Measurements from ENCODE around the gene ZNF737. TPM values are rescaled to one million over a fixed set of nuclear protein-coding genes. Genes with fewer than 3 reads are reported as not detected.
"Not testable (repeated sequence)": the region's sequence is repeated elsewhere in the genome, so short reads cannot be mapped to it uniquely, and the experiment has no call there.

Gene ZNF737
- total and polyA plus RNA-seq, 12 donors = 2.0 to 72.3 (median 31.3) TPM

- Histone ChIP-seq H3K36me3 (replicated peaks in 1 of 2) (no peaks in the 10 kb centered on the region), H3K4me3 (no peak overlapping the region), H3K4me1 (replicated peaks in 1 of 2) (peaks cover 8 to 10% of the 10 kb centered on the region in 2 donors), H3K27me3 (no peaks in the 10 kb centered on the region), H3K9me3 (replicated peaks in 1 of 3) (no peaks in the 10 kb centered on the region), H3K27ac (no peak overlapping the region)
- no peak for DNase-seq
- intact Hi-C loops (cut with DNase I) = no loop called here
- TF ChIP-seq CTCF (IDR thresholded peaks at IDR 0.05) = no peak
- no peak for TF ChIP-seq POLR2A (IDR thresholded peaks at IDR 0.05)
- WGBS, 4 donors = 85 to 100% (median 95%) methylated on average over 1 of the region's 1 CpG
Measured at GRCh38 chr19:20607943-20608342, 42.4 kb upstream of the ZNF737 start.

- intact Hi-C loops (cut with DNase I) = no loop called here
- Histone ChIP-seq H3K4me3 (no peak overlapping the region), H3K4me1 (replicated peaks in 1 of 2) (peaks cover 33 to 40% of the 10 kb centered on the region in 2 donors), H3K27me3 (no peaks in the 10 kb centered on the region), H3K27ac (peak overlapping the region in 2 of 5 donors; percentile 6 to 11), H3K9me3 (replicated peaks in 1 of 3) (no peaks in the 10 kb centered on the region), H3K36me3 (replicated peaks in 1 of 2) (no peaks in the 10 kb centered on the region)
- peak in 4 of 7 donors; percentile 38 to 64 (median 58) for DNase-seq
- TF ChIP-seq POLR2A (IDR thresholded peaks at IDR 0.05) = no peak
- no peak for TF ChIP-seq CTCF (IDR thresholded peaks at IDR 0.05)
Measured at GRCh38 chr19:20558571-20558970, 7.0 kb downstream of the ZNF737 start.

GRCh38 chr19:20558011-20558410, 7.6 kb downstream of the ZNF737 start:
- peak in 6 of 7 donors; percentile 50 to 84 (median 70) for DNase-seq
- TF ChIP-seq POLR2A (IDR thresholded peaks at IDR 0.05) (no peak), CTCF (IDR thresholded peaks at IDR 0.05) (peak; percentile 27 to 56 (median 51))
- Histone ChIP-seq H3K27ac (peak overlapping the region in 1 of 5 donors; percentile 11), H3K36me3 (replicated peaks in 1 of 2) (peaks cover 0 to 2% of the 10 kb centered on the region in 2 donors), H3K9me3 (replicated peaks in 1 of 3) (no peaks in the 10 kb centered on the region), H3K27me3 (no peaks in the 10 kb centered on the region), H3K4me1 (replicated peaks in 1 of 2) (peaks cover 33 to 35% of the 10 kb centered on the region in 2 donors), H3K4me3 (no peak overlapping the region)
- intact Hi-C loops (cut with DNase I) = no loop called here
- 54 to 62% (median 55%) methylated on average over 4 of the region's 4 CpGs for WGBS, 4 donors

GRCh38 chr19:20544667-20545333, 20.8 kb downstream of the ZNF737 start:
- 84 to 97% (median 91%) methylated on average over 7 of the region's 7 CpGs for WGBS, 4 donors
- Histone ChIP-seq H3K36me3 (replicated peaks in 1 of 2) (peaks cover 0 to 31% of the 10 kb centered on the region in 2 donors), H3K4me3 (peak overlapping the region in 1 of 4 donors; percentile 25), H3K9me3 (replicated peaks in 1 of 3) (peaks cover 31 to 98% (median 65%) of the 10 kb centered on the region in 3 donors)
- intact Hi-C loops (cut with DNase I); H3K4me1 ChIP-seq (replicated peaks in 1 of 2); DNase-seq; H3K27ac ChIP-seq; H3K27me3 ChIP-seq: not testable (repeated sequence)

GRCh38 chr19:20530303-20530702, 35.3 kb downstream of the ZNF737 start:
- H3K9me3 ChIP-seq (replicated peaks in 1 of 3) = peaks cover 0 to 11% (median 5%) of the 10 kb centered on the region in 3 donors
- WGBS, 4 donors = 60 to 100% (median 95%) methylated on average over 1 to 20 of the region's 29 CpGs; no CpG with 5 or more reads in 1 of the 4 donors

More at GRCh38 chr19:20530303-20530702, 35.3 kb downstream of the ZNF737 start:
- H3K27me3 ChIP-seq; H3K27ac ChIP-seq; H3K4me1 ChIP-seq (replicated peaks in 1 of 2); intact Hi-C loops (cut with DNase I); DNase-seq; H3K4me3 ChIP-seq; H3K36me3 ChIP-seq (replicated peaks in 1 of 2): not testable (repeated sequence)
